Measurements from ENCODE around the gene LRCH4.
"Not testable (repeated sequence)": the region's sequence is repeated elsewhere in the genome, so short reads cannot be mapped to it uniquely, and the experiment has no call there.

LRCH4 gene

DNA sequence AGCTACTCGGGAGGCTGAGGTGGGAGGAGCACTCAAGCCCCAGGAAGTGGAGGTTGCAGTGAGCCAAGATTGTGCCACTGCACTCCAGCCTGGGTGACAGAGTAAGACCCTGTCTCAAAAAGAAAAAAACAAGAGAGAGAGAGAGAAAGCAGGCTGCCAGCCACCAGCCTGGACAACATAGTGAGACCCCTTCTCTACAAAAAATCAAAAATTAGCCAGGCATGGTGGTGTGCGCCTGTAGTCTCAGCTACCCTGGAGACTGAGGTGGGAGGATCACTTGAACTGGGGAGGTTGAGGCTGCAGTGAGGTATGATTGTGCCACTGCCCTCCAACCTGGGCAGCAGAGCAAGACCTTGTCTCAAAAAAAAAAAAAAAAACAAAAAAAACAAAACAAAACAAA, 49.2 kb downstream of the LRCH4 start:
- H3K36me3 ChIP-seq (ENCODE audit: control insufficient read depth, insufficient read depth, low read length, severe bottlenecking); H3K4me3 ChIP-seq (ENCODE audit: low read length); H3K9me3 ChIP-seq (ENCODE audit: control insufficient read depth, low read length); DNase-seq (ENCODE audit: low read depth); H3K9ac ChIP-seq (ENCODE audit: low read length); H3K27me3 ChIP-seq (replicated peaks; ENCODE audit: control insufficient read depth, insufficient read depth, low read length): not testable (repeated sequence)
- peaks cover 13% of the 10 kb centered on the region for H3K4me1 ChIP-seq (ENCODE audit: control insufficient read depth, insufficient read depth, low read length)

DNA sequence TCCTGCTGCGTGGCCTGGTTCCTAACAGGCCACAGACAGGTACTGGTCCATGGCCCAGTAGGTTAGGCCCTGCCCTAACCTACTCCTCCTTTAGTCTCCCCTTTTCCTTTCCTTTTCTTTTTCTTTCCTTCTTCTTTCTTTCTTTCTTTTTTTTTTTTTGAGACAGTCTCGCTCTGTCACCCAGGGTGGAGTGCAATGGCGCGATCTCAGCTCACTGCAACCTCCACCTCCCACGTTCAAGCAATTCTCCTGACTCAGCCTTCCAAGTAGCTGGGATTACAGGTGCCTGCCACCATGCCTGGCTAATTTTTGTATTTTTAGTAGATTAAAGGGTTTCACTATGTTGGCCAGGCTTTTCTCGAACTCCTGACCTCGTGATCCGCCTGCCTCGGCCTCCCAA, 49.9 kb downstream of the LRCH4 start:
- H3K9me3 ChIP-seq (ENCODE audit: control insufficient read depth, low read length); H3K4me3 ChIP-seq (ENCODE audit: low read length); H3K9ac ChIP-seq (ENCODE audit: low read length); DNase-seq (ENCODE audit: low read depth); H3K36me3 ChIP-seq (ENCODE audit: control insufficient read depth, insufficient read depth, low read length, severe bottlenecking); H3K27me3 ChIP-seq (replicated peaks; ENCODE audit: control insufficient read depth, insufficient read depth, low read length): not testable (repeated sequence)
- H3K4me1 ChIP-seq (ENCODE audit: control insufficient read depth, insufficient read depth, low read length): peaks cover 13% of the 10 kb centered on the region

DNA sequence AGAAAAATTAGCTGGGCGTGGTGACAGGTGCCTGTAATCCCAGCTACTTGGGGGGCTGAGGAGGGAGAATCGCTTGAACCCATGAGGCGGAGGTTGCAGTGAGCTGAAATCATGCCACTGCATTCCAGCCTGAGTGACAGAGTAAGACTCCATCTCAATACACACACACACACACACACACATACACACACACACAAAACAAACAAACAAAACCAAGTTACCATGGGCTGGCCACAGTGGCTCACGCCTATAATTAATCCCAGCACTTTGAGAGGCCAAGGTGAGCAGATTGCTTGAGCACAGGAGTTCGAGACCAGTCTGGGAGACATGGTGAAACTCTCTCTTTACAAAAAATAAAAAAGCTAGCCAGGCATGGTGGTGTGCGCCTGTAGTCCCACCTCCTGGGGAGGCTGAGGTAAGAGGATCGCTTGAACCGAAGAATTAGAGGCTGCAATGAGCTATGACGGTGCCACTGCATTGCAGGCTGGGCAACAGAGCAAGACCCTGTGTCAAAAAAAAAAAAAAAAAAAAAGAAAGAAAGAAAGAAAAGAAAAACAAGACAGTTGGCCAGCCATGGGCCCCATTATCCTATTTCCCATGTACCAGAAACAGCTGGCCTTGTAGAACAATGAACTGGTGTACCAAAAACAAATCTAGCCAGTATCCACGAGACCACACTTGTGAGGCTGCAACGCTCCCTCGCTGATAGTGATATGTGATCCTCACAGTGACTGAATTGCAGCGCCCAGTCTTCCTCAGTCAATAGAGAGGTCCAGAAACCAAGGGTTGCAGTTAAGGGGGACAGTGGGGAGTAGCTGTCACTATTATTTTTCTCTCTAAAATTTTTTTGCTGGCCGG, 53.5 kb downstream of the LRCH4 start:
- Histone ChIP-seq H3K9me3 (ENCODE audit: control insufficient read depth, low read length) (no peaks in the 10 kb centered on the region), H3K9ac (ENCODE audit: low read length) (no peak overlapping the region), H3K4me3 (ENCODE audit: low read length) (no peak overlapping the region), H3K27me3 (replicated peaks; ENCODE audit: control insufficient read depth, insufficient read depth, low read length) (no peaks in the 10 kb centered on the region), H3K36me3 (ENCODE audit: control insufficient read depth, insufficient read depth, low read length, severe bottlenecking) (no peaks in the 10 kb centered on the region), H3K4me1 (ENCODE audit: control insufficient read depth, insufficient read depth, low read length) (no peaks in the 10 kb centered on the region)
- DNase-seq (ENCODE audit: low read depth): no peak

DNA sequence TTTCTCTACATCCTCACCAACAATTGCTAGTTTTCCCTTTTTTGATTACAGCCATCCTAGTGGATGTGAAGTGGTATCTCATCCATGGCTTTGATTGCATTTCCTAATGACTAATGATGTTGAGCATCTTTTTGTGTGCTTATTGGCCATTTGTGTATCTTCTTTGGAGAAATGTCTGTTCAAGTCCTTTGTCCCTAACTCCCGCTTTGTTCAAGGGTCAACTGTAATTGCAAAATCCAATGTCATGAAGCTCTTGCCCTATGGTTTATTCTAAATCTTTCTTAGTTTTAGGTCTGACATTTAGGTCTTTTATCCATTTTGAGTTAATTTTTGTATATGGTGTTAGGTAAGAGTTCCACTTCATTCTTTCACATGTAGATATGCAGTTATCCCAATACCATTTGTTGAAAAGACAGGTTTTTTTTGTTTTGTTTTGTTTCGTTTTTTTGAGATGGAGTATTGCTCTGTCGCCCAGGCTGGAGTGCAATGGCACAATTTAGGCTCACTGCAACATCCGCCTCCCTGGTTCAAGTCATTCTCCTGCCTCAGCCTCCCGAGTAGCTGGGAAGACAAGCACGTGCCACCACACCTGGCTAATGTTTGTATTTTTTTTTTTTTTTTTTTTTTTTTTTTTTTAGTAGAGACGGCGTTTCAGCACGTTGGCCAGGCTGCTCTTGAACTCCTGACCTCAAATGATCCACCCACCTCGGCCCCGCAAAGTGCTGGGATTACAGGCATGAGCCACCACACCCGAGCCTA, 57.6 kb downstream of the LRCH4 start:
- H3K4me3 ChIP-seq (ENCODE audit: low read length): not testable (repeated sequence)

More for the DNA sequence above, 57.6 kb downstream of the LRCH4 start:
- DNase-seq (ENCODE audit: low read depth); H3K9me3 ChIP-seq (ENCODE audit: control insufficient read depth, low read length); H3K27me3 ChIP-seq (replicated peaks; ENCODE audit: control insufficient read depth, insufficient read depth, low read length); H3K36me3 ChIP-seq (ENCODE audit: control insufficient read depth, insufficient read depth, low read length, severe bottlenecking); H3K9ac ChIP-seq (ENCODE audit: low read length); H3K4me1 ChIP-seq (ENCODE audit: control insufficient read depth, insufficient read depth, low read length): not testable (repeated sequence)
